Measurements from ENCODE around the gene MAP7.
A peak's percentile ranks its signal among the peaks of the same experiment; 100 is the strongest.

The MAP7 gene

DNA sequence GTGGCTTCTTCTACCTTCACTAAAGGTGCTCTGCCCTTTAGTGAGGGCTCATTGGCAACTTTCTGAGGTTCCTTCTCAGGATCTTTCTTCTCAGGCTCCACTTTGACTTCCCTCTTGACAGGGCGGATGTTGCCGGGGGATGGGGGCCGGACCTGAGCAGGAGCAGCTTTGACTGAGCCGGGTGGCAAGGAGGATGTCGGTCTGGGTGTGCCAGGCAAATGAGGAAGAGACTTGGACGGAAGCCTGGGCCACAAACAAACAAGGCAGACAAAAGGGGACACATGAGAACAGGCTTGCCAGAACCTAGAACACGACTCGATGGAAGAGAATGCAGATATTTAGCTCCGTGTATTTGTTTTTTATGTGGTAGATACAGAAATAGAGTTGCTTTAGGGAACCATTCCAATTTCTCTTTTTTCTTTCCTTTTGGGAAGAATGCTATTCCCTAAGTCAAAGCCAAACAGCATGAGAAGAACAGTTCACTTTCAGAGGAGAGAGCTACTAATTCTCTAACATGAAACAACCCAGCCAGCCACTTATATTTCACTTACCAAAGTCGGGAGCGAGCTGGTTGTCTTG, 184.4 kb downstream of the MAP7 start:
- WGBS (ENCODE audit: insufficient coverage) = 18% methylated on average over 11 of the region's 11 CpGs

GRCh38 chr6:136362421-136363356, 187.5 kb downstream of the MAP7 start:
- peaks cover 6 to 66% (median 53%) of the 10 kb centered on the region in 4 experiments for H3K36me3 ChIP-seq (ENCODE audit: control insufficient read depth in 4 of 4, insufficient read depth in 4 of 4, low read length in 3 of 4)
- ChIA-PET POLR2A (no interaction called here), CTCF (interaction anchor here (1.7 to 2.2 kb wide), 3 partner anchors 12 to 33 kb away, joined by 4 to 8 read pairs (median 5); no protein-coding TSS in a partner anchor)
- H3K4me3 ChIP-seq (ENCODE audit: control insufficient read depth in 1 of 7, extremely low read depth in 1 of 7, insufficient read depth in 4 of 7, low read depth in 2 of 7, low read length in 6 of 7) = no peak overlapping the region
- H3K9me3 ChIP-seq (ENCODE audit: control extremely low read depth in 1 of 5, control insufficient read depth in 4 of 5, insufficient read depth in 2 of 5, low read depth in 1 of 5, low read length in 4 of 5) = no peaks in the 10 kb centered on the region
- no peaks in the 10 kb centered on the region for H3K27me3 ChIP-seq (replicated peaks in 2 of 5; ENCODE audit: control insufficient read depth in 4 of 5, insufficient read depth in 5 of 5, low read length in 4 of 5)
- 97% methylated on average over 5 of the region's 11 CpGs for WGBS (ENCODE audit: insufficient coverage)
- H3K4me1 ChIP-seq (ENCODE audit: control extremely low read depth in 1 of 4, control insufficient read depth in 4 of 4, insufficient read depth in 4 of 4, low read length in 3 of 4) = peaks cover 8 to 19% (median 15%) of the 10 kb centered on the region in 4 experiments
- no peak for DNase-seq
- H3K27ac ChIP-seq (ENCODE audit: insufficient read depth in 1 of 2, low read depth in 1 of 2, low read length in 2 of 2, poor library complexity in 1 of 2, severe bottlenecking in 2 of 2) = no peak overlapping the region

More for the DNA sequence above, 184.4 kb downstream of the MAP7 start:
- Histone ChIP-seq H3K4me3 (ENCODE audit: control insufficient read depth in 1 of 7, extremely low read depth in 1 of 7, insufficient read depth in 4 of 7, low read depth in 2 of 7, low read length in 6 of 7) (peak overlapping the region in 3 of 7 experiments; percentile 47 to 54 (median 52)), H3K4me1 (ENCODE audit: control extremely low read depth in 1 of 4, control insufficient read depth in 4 of 4, insufficient read depth in 4 of 4, low read length in 3 of 4) (peaks cover 8 to 21% (median 15%) of the 10 kb centered on the region in 4 experiments), H3K27ac (ENCODE audit: insufficient read depth in 1 of 2, low read depth in 1 of 2, low read length in 2 of 2, poor library complexity in 1 of 2, severe bottlenecking in 2 of 2) (peak overlapping the region; percentile 21 to 73), H3K9me3 (ENCODE audit: control extremely low read depth in 1 of 5, control insufficient read depth in 4 of 5, insufficient read depth in 2 of 5, low read depth in 1 of 5, low read length in 4 of 5) (no peaks in the 10 kb centered on the region), H3K36me3 (ENCODE audit: control insufficient read depth in 4 of 4, insufficient read depth in 4 of 4, low read length in 3 of 4) (peaks cover 9 to 44% (median 30%) of the 10 kb centered on the region in 4 experiments), H3K27me3 (replicated peaks in 2 of 5; ENCODE audit: control insufficient read depth in 4 of 5, insufficient read depth in 5 of 5, low read length in 4 of 5) (no peaks in the 10 kb centered on the region)
- ChIA-PET CTCF (interaction anchor here (0.7 to 3.6 kb wide), 8 partner anchors 8 to 186 kb away, joined by 3 to 12 read pairs (median 4); partner anchors contain the start of gene MAP7), POLR2A (interaction anchor here (1.4 kb wide), 1 partner anchor 76 kb away, joined by 7 read pairs; the partner anchor contains the start of gene BCLAF1)
- peak; percentile 77 to 95 (median 92) for DNase-seq

- WGBS (ENCODE audit: insufficient coverage) = no CpG with 5 or more reads among the region's 2 CpGs
- H3K27me3 ChIP-seq (replicated peaks in 2 of 5; ENCODE audit: control insufficient read depth in 4 of 5, insufficient read depth in 5 of 5, low read length in 4 of 5) = no peaks in the 10 kb centered on the region
- CTCF ChIA-PET = no interaction called here
- peaks cover 8 to 17% (median 15%) of the 10 kb centered on the region in 4 experiments for H3K4me1 ChIP-seq (ENCODE audit: control extremely low read depth in 1 of 4, control insufficient read depth in 4 of 4, insufficient read depth in 4 of 4, low read length in 3 of 4)
- H3K9me3 ChIP-seq (ENCODE audit: control extremely low read depth in 1 of 5, control insufficient read depth in 4 of 5, insufficient read depth in 2 of 5, low read depth in 1 of 5, low read length in 4 of 5) = no peaks in the 10 kb centered on the region
- H3K36me3 ChIP-seq (ENCODE audit: control insufficient read depth in 4 of 4, insufficient read depth in 4 of 4, low read length in 3 of 4) = peaks cover 6 to 73% (median 58%) of the 10 kb centered on the region in 4 experiments
- no peak for DNase-seq
- no peak overlapping the region for H3K27ac ChIP-seq (ENCODE audit: insufficient read depth in 1 of 2, low read depth in 1 of 2, low read length in 2 of 2, poor library complexity in 1 of 2, severe bottlenecking in 2 of 2)
- POLR2A ChIA-PET = no interaction called here
- no peak overlapping the region for H3K4me3 ChIP-seq (ENCODE audit: control insufficient read depth in 1 of 7, extremely low read depth in 1 of 7, insufficient read depth in 4 of 7, low read depth in 2 of 7, low read length in 6 of 7)
These were observed 188.4 kb downstream of the MAP7 start for GRCh38 chr6:136361787-136362186.

GRCh38 chr6:136360783-136361182, 189.4 kb downstream of the MAP7 start:
- peaks cover 6 to 83% (median 63%) of the 10 kb centered on the region in 4 experiments for H3K36me3 ChIP-seq (ENCODE audit: control insufficient read depth in 4 of 4, insufficient read depth in 4 of 4, low read length in 3 of 4)
- WGBS (ENCODE audit: insufficient coverage) = 97% methylated on average over 26 of the region's 30 CpGs
- DNase-seq = no peak
- H3K4me3 ChIP-seq (ENCODE audit: control insufficient read depth in 1 of 7, extremely low read depth in 1 of 7, insufficient read depth in 4 of 7, low read depth in 2 of 7, low read length in 6 of 7) = no peak overlapping the region
- H3K27ac ChIP-seq (ENCODE audit: insufficient read depth in 1 of 2, low read depth in 1 of 2, low read length in 2 of 2, poor library complexity in 1 of 2, severe bottlenecking in 2 of 2) = no peak overlapping the region
- ChIA-PET CTCF (no interaction called here), POLR2A (no interaction called here)
- peaks cover 0 to 8% (median 7%) of the 10 kb centered on the region in 4 experiments for H3K4me1 ChIP-seq (ENCODE audit: control extremely low read depth in 1 of 4, control insufficient read depth in 4 of 4, insufficient read depth in 4 of 4, low read length in 3 of 4)
- no peaks in the 10 kb centered on the region for H3K27me3 ChIP-seq (replicated peaks in 2 of 5; ENCODE audit: control insufficient read depth in 4 of 5, insufficient read depth in 5 of 5, low read length in 4 of 5)
- H3K9me3 ChIP-seq (ENCODE audit: control extremely low read depth in 1 of 5, control insufficient read depth in 4 of 5, insufficient read depth in 2 of 5, low read depth in 1 of 5, low read length in 4 of 5) = no peaks in the 10 kb centered on the region

DNA sequence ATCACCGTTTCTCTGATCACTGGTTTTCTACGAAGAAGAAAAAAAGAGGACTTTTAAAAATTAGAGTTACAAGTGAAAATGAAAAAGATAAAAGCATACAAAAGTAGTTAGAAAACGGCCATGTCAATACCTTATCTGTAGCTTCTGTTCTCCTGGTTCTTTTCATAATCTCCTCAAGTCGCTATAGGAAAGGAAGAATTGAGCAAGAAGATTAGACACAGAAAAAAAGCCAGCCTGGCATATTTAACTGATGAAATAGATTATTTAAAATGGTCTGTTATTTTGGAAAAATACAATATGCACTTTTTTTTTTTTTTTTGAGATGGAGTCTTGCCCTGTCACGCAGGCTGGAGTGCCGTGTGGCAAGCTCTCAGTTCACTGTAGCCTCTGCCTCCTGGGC, 190.4 kb downstream of the MAP7 start:
- no CpG with 5 or more reads among the region's 6 CpGs for WGBS (ENCODE audit: insufficient coverage)
- Histone ChIP-seq H3K9me3 (ENCODE audit: control extremely low read depth in 1 of 5, control insufficient read depth in 4 of 5, insufficient read depth in 2 of 5, low read depth in 1 of 5, low read length in 4 of 5) (no peaks in the 10 kb centered on the region), H3K4me1 (ENCODE audit: control extremely low read depth in 1 of 4, control insufficient read depth in 4 of 4, insufficient read depth in 4 of 4, low read length in 3 of 4) (no peaks in the 10 kb centered on the region), H3K27ac (ENCODE audit: insufficient read depth in 1 of 2, low read depth in 1 of 2, low read length in 2 of 2, poor library complexity in 1 of 2, severe bottlenecking in 2 of 2) (peak overlapping the region in 1 of 2 experiments; percentile 21), H3K4me3 (ENCODE audit: control insufficient read depth in 1 of 7, extremely low read depth in 1 of 7, insufficient read depth in 4 of 7, low read depth in 2 of 7, low read length in 6 of 7) (no peak overlapping the region), H3K36me3 (ENCODE audit: control insufficient read depth in 4 of 4, insufficient read depth in 4 of 4, low read length in 3 of 4) (peaks cover 6 to 84% (median 65%) of the 10 kb centered on the region in 4 experiments), H3K27me3 (replicated peaks in 2 of 5; ENCODE audit: control insufficient read depth in 4 of 5, insufficient read depth in 5 of 5, low read length in 4 of 5) (no peaks in the 10 kb centered on the region)
- CTCF ChIA-PET = interaction anchor here (0.7 kb wide), 1 partner anchor 15 kb away, joined by 3 read pairs; no protein-coding TSS in a partner anchor
- peak; percentile 6 to 41 (median 14) for DNase-seq
- POLR2A ChIA-PET = interaction anchor here (0.6 kb wide), 1 partner anchor 28 kb away, joined by 3 read pairs; no protein-coding TSS in a partner anchor

DNA sequence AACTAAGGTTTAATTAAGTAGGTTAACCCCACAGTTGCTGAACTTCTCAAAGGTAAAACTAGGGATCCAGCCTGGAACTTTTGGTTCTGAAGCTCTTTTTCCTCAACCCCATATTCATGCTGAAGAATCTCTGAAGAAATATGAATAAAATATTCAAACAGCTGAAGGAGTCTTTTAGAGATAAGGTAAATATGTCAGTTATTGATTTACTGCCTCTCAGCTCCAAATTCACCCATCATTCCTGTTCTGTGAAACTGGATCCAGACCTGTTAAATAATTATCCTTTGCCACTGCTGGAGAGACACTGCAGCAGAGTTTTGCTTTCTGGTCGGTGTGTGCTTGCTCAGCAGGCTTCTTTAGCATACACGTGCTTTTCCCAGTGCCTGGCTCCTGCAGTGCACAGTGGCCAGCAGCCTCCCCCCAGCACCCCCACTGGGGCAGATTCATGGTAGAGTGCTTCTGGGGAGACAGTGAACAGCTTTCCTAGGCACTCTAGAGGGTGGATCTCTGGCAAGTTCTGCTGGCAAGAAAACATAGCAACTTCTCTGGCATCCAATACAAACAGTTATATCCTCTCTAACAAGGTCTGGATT, 198.6 kb downstream of the MAP7 start:
- Histone ChIP-seq H3K27me3 (replicated peaks in 2 of 5; ENCODE audit: control insufficient read depth in 4 of 5, insufficient read depth in 5 of 5, low read length in 4 of 5) (no peaks in the 10 kb centered on the region), H3K4me3 (ENCODE audit: control insufficient read depth in 1 of 7, extremely low read depth in 1 of 7, insufficient read depth in 4 of 7, low read depth in 2 of 7, low read length in 6 of 7) (no peak overlapping the region), H3K36me3 (ENCODE audit: control insufficient read depth in 4 of 4, insufficient read depth in 4 of 4, low read length in 3 of 4) (peaks cover 2 to 60% (median 34%) of the 10 kb centered on the region in 4 experiments), H3K27ac (ENCODE audit: insufficient read depth in 1 of 2, low read depth in 1 of 2, low read length in 2 of 2, poor library complexity in 1 of 2, severe bottlenecking in 2 of 2) (no peak overlapping the region), H3K4me1 (ENCODE audit: control extremely low read depth in 1 of 4, control insufficient read depth in 4 of 4, insufficient read depth in 4 of 4, low read length in 3 of 4) (peaks cover 0 to 4% (median 0%) of the 10 kb centered on the region in 4 experiments), H3K9me3 (ENCODE audit: control extremely low read depth in 1 of 5, control insufficient read depth in 4 of 5, insufficient read depth in 2 of 5, low read depth in 1 of 5, low read length in 4 of 5) (no peaks in the 10 kb centered on the region)
- CTCF ChIA-PET = interaction anchor here (1.0 to 1.7 kb wide), 3 partner anchors 12 to 196 kb away, joined by 3 to 6 read pairs (median 3); no protein-coding TSS in a partner anchor
- no peak for DNase-seq
- POLR2A ChIA-PET = interaction anchor here (0.6 kb wide), 1 partner anchor 36 kb away, joined by 4 read pairs; no protein-coding TSS in a partner anchor
- 80% methylated on average over 2 of the region's 2 CpGs for WGBS (ENCODE audit: insufficient coverage)

Measured in common myeloid progenitor, CD34-positive (primary cell).